ENCODE measurements around the gene SMIM24.

SMIM24 gene

GRCh38 chr19:3478409-3479176 lies 1.7 kb downstream of the SMIM24 start:
- Mint-ChIP-seq H3K27me3 (peaks cover 17% of the 10 kb centered on the region), H3K9me3 (no peaks in the 10 kb centered on the region), H3K4me1 (ENCODE audit: low read depth) (peaks cover 16% of the 10 kb centered on the region), H3K4me3 (no peak overlapping the region), H3K27ac (no peak overlapping the region), H3K36me3 (ENCODE audit: low read depth) (no peaks in the 10 kb centered on the region)
- intact Hi-C loops (cut with micrococcal nuclease) = no loop called here

DNA sequence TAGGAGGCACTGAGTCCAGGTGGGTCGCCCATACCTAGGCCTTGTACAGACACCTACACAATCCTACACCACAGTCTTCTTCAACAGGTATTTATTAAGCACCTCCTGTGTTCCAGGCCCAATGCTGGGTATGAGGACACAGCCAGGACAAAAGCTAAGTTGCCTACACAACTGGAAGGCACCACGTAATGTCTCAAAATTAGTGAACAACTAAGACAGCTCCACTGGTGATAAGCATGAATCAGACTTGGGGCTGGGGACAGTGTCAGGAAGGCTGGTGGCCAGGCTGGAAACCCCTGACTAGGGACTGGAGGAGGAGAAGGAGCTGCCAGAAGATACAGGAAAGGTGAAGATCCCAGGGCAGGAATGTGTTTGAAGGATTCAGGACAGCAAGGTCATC lies 2.4 kb downstream of the SMIM24 start:
- no peak overlapping the region for H3K4me3 Mint-ChIP-seq
- H3K4me1 Mint-ChIP-seq (ENCODE audit: low read depth) = peaks cover 16% of the 10 kb centered on the region
- no peaks in the 10 kb centered on the region for H3K9me3 Mint-ChIP-seq
- intact Hi-C loops (cut with micrococcal nuclease) = no loop called here
- H3K27ac Mint-ChIP-seq = no peak overlapping the region
- H3K27me3 Mint-ChIP-seq = peaks cover 17% of the 10 kb centered on the region
- H3K36me3 Mint-ChIP-seq (ENCODE audit: low read depth) = no peaks in the 10 kb centered on the region

GRCh38 chr19:3477506-3477905 lies 2.8 kb downstream of the SMIM24 start:
- peaks cover 17% of the 10 kb centered on the region for H3K27me3 Mint-ChIP-seq
- H3K36me3 Mint-ChIP-seq (ENCODE audit: low read depth) = no peaks in the 10 kb centered on the region
- H3K27ac Mint-ChIP-seq = no peak overlapping the region
- intact Hi-C loops (cut with micrococcal nuclease) = no loop called here
- peaks cover 16% of the 10 kb centered on the region for H3K4me1 Mint-ChIP-seq (ENCODE audit: low read depth)
- no peaks in the 10 kb centered on the region for H3K9me3 Mint-ChIP-seq
- H3K4me3 Mint-ChIP-seq = no peak overlapping the region

- peaks cover 16% of the 10 kb centered on the region for H3K4me1 Mint-ChIP-seq (ENCODE audit: low read depth)
- H3K9me3 Mint-ChIP-seq = no peaks in the 10 kb centered on the region
- H3K27ac Mint-ChIP-seq = no peak overlapping the region
- no peak overlapping the region for H3K4me3 Mint-ChIP-seq
- H3K27me3 Mint-ChIP-seq = peaks cover 17% of the 10 kb centered on the region
- intact Hi-C loops (cut with micrococcal nuclease) = no loop called here
- no peaks in the 10 kb centered on the region for H3K36me3 Mint-ChIP-seq (ENCODE audit: low read depth)
These were observed 3.5 kb downstream of the SMIM24 start for GRCh38 chr19:3476830-3477229.

GRCh38 chr19:3475449-3475848 lies 4.9 kb downstream of the SMIM24 start:
- Mint-ChIP-seq H3K27ac (no peak overlapping the region), H3K4me3 (no peak overlapping the region), H3K36me3 (ENCODE audit: low read depth) (no peaks in the 10 kb centered on the region), H3K4me1 (ENCODE audit: low read depth) (peaks cover 16% of the 10 kb centered on the region), H3K9me3 (no peaks in the 10 kb centered on the region), H3K27me3 (peaks cover 18% of the 10 kb centered on the region)
- intact Hi-C loops (cut with micrococcal nuclease) = no loop called here

DNA sequence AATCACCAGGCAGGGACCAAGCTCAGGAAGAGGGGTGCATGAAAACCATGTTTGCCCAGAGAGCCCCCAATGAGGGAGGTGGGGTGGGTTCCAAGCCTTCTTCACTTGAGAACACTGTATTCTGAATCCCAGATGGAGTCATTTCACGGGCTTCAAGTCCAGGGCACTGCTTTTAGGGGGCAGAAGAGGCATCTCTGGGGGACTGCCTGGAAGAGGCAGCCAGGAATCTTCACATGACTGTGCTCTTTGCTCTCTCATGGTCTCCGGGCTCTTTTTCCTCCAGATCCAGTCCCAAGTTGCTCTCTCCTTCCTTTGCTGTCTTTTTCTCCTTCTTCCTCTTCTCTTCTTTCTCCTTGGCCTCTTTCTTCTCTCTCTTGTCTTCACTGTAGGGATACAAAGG lies 5.7 kb downstream of the SMIM24 start:
- Mint-ChIP-seq H3K9me3 (no peaks in the 10 kb centered on the region), H3K36me3 (ENCODE audit: low read depth) (no peaks in the 10 kb centered on the region), H3K27ac (no peak overlapping the region), H3K4me3 (no peak overlapping the region), H3K4me1 (ENCODE audit: low read depth) (peaks cover 16% of the 10 kb centered on the region), H3K27me3 (peaks cover 18% of the 10 kb centered on the region)
- intact Hi-C loops (cut with micrococcal nuclease) = no loop called here

GRCh38 chr19:3474010-3474409 lies 6.3 kb downstream of the SMIM24 start:
- Mint-ChIP-seq H3K27ac (no peak overlapping the region), H3K4me1 (ENCODE audit: low read depth) (peaks cover 10% of the 10 kb centered on the region), H3K4me3 (no peak overlapping the region), H3K36me3 (ENCODE audit: low read depth) (no peaks in the 10 kb centered on the region), H3K9me3 (no peaks in the 10 kb centered on the region), H3K27me3 (peaks cover 16% of the 10 kb centered on the region)
- intact Hi-C loops (cut with micrococcal nuclease) = no loop called here

DNA sequence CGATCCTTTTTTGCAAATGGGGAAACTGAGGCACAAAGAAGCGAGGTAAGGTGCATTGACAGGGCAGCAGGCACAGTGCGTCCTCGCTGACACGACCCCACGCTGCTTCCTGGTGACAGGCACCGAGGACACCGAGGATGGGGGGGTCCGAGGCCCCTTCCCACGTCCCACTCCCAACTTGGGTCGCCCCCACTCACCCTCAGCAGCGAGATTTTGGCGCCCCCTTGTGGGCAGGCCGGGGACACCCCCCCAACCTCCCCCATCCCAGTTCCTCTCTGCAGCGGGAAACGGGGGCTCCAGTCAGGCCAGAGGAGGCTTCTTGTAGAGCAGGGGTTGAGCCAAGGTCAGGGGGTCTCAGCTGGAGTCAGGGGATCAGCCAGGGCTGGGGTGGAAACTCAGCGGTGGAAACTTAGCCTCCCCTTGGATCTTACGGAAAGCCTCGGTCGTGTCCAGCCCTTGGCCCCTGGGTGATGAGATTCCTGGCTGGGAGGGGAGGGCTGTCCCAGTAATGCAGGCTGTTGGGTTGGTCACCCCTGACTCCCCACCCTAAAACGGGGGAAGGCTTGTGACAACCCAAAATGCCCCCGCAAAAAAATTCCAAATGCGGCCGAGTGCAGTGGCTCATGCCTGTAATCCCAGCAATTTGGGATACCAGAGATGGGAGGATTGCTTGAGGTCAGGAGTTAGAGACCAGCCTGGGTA lies 8.2 kb downstream of the SMIM24 start:
- no peaks in the 10 kb centered on the region for H3K36me3 Mint-ChIP-seq (ENCODE audit: low read depth)
- H3K9me3 Mint-ChIP-seq = no peaks in the 10 kb centered on the region
- H3K4me3 Mint-ChIP-seq = no peak overlapping the region
- peaks cover 5% of the 10 kb centered on the region for H3K4me1 Mint-ChIP-seq (ENCODE audit: low read depth)
- intact Hi-C loops (cut with micrococcal nuclease) = loop anchor here (2.0 kb wide), 1 partner anchor 145 kb away; no protein-coding TSS in a partner anchor
- peaks cover 6% of the 10 kb centered on the region for H3K27me3 Mint-ChIP-seq
- H3K27ac Mint-ChIP-seq = no peak overlapping the region

DNA sequence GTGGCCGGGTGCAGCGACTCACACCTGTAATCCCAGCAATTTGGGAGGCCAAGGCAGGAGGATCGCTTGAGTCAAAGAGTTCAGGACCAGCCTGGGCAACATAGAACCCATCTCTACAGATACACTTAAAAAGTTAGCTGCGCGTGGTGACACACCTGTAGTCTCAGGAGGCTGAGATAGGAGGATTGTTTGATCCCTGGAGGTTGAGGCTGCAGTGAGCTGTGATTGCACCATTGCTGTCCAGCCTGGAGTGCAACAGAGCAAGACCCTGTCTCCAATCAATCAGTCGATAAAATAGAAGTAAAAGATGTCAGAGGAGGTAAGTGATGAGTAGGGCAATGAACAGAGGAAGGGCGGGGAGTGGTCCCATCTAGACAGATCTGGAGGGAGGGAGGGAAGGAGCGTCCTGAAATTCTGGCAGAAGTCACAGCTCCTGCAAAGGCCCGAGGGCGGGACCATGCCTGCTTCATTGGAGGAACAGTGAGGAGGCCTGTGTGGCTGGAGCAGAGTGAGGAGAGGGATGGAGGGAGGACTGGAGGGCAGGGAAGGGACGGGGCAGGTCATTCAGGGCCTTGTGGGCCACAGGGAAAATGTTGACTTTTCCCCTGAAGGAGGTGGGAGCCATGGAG lies 9.7 kb downstream of the SMIM24 start:
- Mint-ChIP-seq H3K36me3 (ENCODE audit: low read depth) (peaks cover 10% of the 10 kb centered on the region), H3K9me3 (no peaks in the 10 kb centered on the region), H3K4me1 (ENCODE audit: low read depth) (peaks cover 5% of the 10 kb centered on the region), H3K27ac (no peak overlapping the region), H3K27me3 (peaks cover 6% of the 10 kb centered on the region), H3K4me3 (no peak overlapping the region)
- intact Hi-C loops (cut with micrococcal nuclease) = no loop called here

DNA sequence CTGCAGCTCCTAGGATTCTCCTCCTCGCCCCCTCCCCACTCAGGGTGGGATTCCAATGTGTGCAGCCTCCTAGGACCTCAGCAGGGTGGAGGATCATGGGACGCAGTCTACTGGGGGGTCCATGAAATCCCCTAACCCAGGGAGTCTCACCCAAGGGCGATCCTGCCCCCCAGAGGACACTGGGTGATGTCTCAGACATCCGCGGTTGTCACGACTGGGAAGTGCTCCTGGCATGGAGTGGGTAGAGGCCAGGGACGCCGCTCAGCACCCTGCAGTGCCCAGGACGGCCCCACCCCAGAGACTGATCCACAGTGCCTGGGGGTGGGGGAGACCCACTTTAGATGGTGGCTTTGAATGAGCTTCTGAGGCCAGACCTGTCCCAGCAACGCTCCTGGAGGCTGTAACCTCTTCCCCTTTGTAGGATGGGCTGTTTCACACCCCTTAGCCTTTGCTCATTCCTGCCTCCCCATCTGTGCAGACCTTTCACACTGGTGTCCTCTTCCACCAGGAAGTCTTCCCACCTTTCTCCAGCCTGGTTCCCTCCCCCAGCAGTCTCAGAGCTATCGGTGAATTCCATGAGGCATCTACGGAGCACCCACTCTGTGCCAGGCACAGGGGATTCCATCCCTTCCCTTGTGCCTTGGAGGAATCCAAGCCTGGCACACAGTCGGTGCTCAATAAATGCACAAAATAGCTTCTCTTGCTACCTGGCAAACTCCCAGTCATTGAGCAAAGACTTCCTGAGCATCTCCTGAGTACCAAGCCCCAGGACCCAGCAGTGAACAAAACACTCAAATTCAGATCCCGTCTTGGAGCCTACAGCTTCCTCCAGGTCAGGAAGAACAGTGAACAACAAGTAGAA lies 10.5 kb downstream of the SMIM24 start:
- Mint-ChIP-seq H3K27me3 (peaks cover 6% of the 10 kb centered on the region), H3K27ac (no peak overlapping the region)
- intact Hi-C loops (cut with micrococcal nuclease) = no loop called here

GRCh38 chr19:3468211-3468610 lies 12.1 kb downstream of the SMIM24 start:
- Mint-ChIP-seq H3K9me3 (no peaks in the 10 kb centered on the region), H3K4me1 (ENCODE audit: low read depth) (peaks cover 5% of the 10 kb centered on the region), H3K27me3 (peaks cover 6% of the 10 kb centered on the region), H3K27ac (no peak overlapping the region), H3K4me3 (no peak overlapping the region), H3K36me3 (ENCODE audit: low read depth) (peaks cover 34% of the 10 kb centered on the region)
- intact Hi-C loops (cut with micrococcal nuclease) = no loop called here

More for the DNA sequence above, 10.5 kb downstream of the SMIM24 start:
- peaks cover 17% of the 10 kb centered on the region for H3K36me3 Mint-ChIP-seq (ENCODE audit: low read depth)
- H3K9me3 Mint-ChIP-seq = no peaks in the 10 kb centered on the region
- H3K4me1 Mint-ChIP-seq (ENCODE audit: low read depth) = peaks cover 5% of the 10 kb centered on the region
- no peak overlapping the region for H3K4me3 Mint-ChIP-seq

DNA sequence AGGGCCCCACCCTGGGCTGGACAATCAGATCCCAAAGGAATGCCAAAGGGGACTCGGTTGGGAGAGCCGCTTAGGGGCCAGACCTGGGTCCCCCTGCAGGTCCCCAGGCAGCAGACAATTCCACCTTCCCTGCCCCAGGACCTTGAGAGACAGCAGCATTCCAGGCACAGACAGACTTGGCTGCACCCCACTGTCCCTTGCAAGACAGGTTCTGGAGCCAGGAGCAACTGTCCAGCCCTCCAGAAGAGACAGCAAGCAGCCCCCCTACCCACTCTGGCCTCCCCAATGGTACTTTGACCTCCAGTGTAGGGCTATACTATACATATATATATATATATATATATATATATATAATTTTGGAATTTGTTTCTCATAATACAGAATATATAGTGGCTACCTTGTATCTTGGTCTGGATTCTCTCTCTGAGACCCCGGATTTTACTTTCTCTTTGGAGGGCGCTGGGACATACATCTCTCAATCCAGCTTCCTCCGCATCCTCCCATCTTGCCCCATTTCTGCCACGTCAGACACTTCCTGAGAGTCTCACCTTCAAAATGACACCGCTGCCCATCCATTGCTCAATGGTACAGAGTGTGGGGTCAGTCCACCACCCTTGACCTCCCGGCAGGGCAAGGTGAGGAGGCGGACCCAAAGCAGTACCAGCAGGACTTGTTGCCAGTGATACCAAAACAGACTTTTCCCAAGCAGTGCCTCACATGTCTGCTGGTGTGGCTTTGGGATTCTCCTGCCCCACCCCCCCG lies 12.7 kb downstream of the SMIM24 start:
- Mint-ChIP-seq H3K27me3 (peaks cover 6% of the 10 kb centered on the region), H3K4me3 (no peak overlapping the region), H3K9me3 (no peaks in the 10 kb centered on the region), H3K36me3 (ENCODE audit: low read depth) (peaks cover 40% of the 10 kb centered on the region), H3K27ac (no peak overlapping the region), H3K4me1 (ENCODE audit: low read depth) (peaks cover 5% of the 10 kb centered on the region)
- intact Hi-C loops (cut with micrococcal nuclease) = no loop called here

DNA sequence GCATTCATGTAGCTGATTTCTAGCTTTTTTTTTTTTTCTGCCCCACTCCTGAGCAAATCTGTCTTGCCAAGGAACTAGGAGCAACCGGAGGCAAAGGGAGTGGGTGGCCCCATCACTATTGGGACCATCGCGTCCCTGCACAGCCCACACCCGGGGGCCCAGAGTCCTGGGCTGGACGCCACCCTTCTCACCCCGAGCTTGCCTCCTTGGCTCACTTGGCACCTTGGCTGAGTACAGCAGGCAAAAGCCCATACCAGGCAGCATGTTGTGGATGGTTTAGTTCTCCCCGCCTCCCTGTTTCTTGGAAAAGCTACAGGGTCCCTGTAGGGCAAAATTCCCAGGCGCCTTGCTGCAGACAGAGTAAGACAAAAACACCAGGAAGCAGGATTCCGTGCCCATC lies 13.7 kb downstream of the SMIM24 start:
- H3K9me3 Mint-ChIP-seq = no peaks in the 10 kb centered on the region
- intact Hi-C loops (cut with micrococcal nuclease) = no loop called here
- H3K36me3 Mint-ChIP-seq (ENCODE audit: low read depth) = peaks cover 43% of the 10 kb centered on the region
- H3K27ac Mint-ChIP-seq = no peak overlapping the region
- H3K4me3 Mint-ChIP-seq = no peak overlapping the region
- peaks cover 5% of the 10 kb centered on the region for H3K4me1 Mint-ChIP-seq (ENCODE audit: low read depth)
- peaks cover 6% of the 10 kb centered on the region for H3K27me3 Mint-ChIP-seq
